GM23248 (cell line): ENCODE measurements around the gene HOXA4. TPM values are rescaled to one million over a fixed set of nuclear protein-coding genes. Genes with fewer than 3 reads are reported as not detected.

Source experiments
- DNase-seq: peaks from one replicate; pipeline ENCODE4 v3.0.0-alpha.2; 2015
- H2AFZ ChIP-seq: fragments of 200-600 bp; sonication (generic); 2 replicates; pipeline ENCODE4 v1.6.1; 2016; ENCODE audit warnings: antibody characterized with exemption
- H3F3A ChIP-seq: fragments of 200-600 bp; sonication (generic); 2 replicates; pipeline ENCODE4 v1.6.1; 2016; ENCODE audit warnings: mild to moderate bottlenecking, antibody characterized with exemption, mixed run types; ENCODE audit not compliant: insufficient read depth
- H3K27ac ChIP-seq: fragments of 200-600 bp; sonication (generic); 2 replicates; pipeline ENCODE4 v1.5.1; 2016; ENCODE audit warnings: mild to moderate bottlenecking
- H3K27me3 ChIP-seq: fragments of 200-600 bp; sonication (generic); replicated peaks from 2 replicates; pipeline ENCODE4 v1.6.1; 2016; ENCODE audit warnings: mild to moderate bottlenecking; ENCODE audit not compliant: insufficient read depth
- H3K36me3 ChIP-seq: fragments of 200-600 bp; sonication (generic); 2 replicates; pipeline ENCODE4 v1.6.1; 2016; ENCODE audit warnings: low read depth, mild to moderate bottlenecking
- H3K4me1 ChIP-seq: fragments of 200-600 bp; sonication (generic); 2 replicates; pipeline ENCODE4 v1.6.1; 2016; ENCODE audit warnings: mild to moderate bottlenecking; ENCODE audit not compliant: insufficient read depth
- H3K4me2 ChIP-seq: fragments of 200-600 bp; sonication (generic); one replicate; pipeline ENCODE4 v1.6.1; 2016; ENCODE audit warnings: mild to moderate bottlenecking; ENCODE audit not compliant: unreplicated experiment
- H3K4me3 ChIP-seq: fragments of 200-600 bp; sonication (generic); 2 replicates; pipeline ENCODE4 v1.5.1; 2016; ENCODE audit warnings: mild to moderate bottlenecking
- H3K79me2 ChIP-seq: fragments of 200-600 bp; sonication (generic); 2 replicates; pipeline ENCODE4 v1.6.1; 2016; ENCODE audit warnings: mild to moderate bottlenecking; ENCODE audit not compliant: insufficient read depth
- H3K9ac ChIP-seq: fragments of 200-600 bp; sonication (generic); 2 replicates; pipeline ENCODE4 v1.6.1; 2016; ENCODE audit warnings: mild to moderate bottlenecking
- H3K9me2 ChIP-seq: fragments of 200-600 bp; sonication (generic); 2 replicates; pipeline ENCODE4 v1.6.1; 2016; ENCODE audit warnings: mixed run types, mild to moderate bottlenecking, moderate library complexity; ENCODE audit not compliant: insufficient read depth
- H3K9me3 ChIP-seq: fragments of 200-600 bp; sonication (generic); one replicate; pipeline ENCODE4 v1.6.1; 2017; ENCODE audit warnings: low read depth
- H4K20me1 ChIP-seq: fragments of 200-600 bp; sonication (generic); 2 replicates; pipeline ENCODE4 v1.6.0; 2016; ENCODE audit not compliant: insufficient read depth
- EZH2 ChIP-seq: fragments of 200-600 bp; sonication (generic); IDR thresholded peaks from 2 replicates; pipeline ENCODE4 v1.6.1; 2018; ENCODE audit warnings: antibody characterized with exemption, mild to moderate bottlenecking; ENCODE audit not compliant: insufficient read depth, poor library complexity, severe bottlenecking
- EZH2phosphoT487 ChIP-seq: fragments of 200-600 bp; sonication (generic); IDR thresholded peaks from 2 replicates; pipeline ENCODE4 v1.6.1; 2018; ENCODE audit warnings: antibody characterized with exemption, moderate library complexity, mild to moderate bottlenecking, low read depth; ENCODE audit not compliant: insufficient read depth
- WGBS, 2 experiments: methylation state at CpG; one replicate each; pipeline ENCODE4 v1.1.6; 2015 to 2017; ENCODE audit warnings: low lambda C conversion rate in 2 of 2, low coverage in 1 of 2; ENCODE audit errors: missing lambda C conversion rate in 2 of 2; 5-methylcytosine and 5-hydroxymethylcytosine counted together
- in situ Hi-C: fragments of 300-500 bp; cut with MboI; formaldehyde crosslinking; loops from 2 replicates; pipeline ENCODE4 v1.15.0; 2020
- polyA plus RNA-seq: library from polyadenylated mRNA; unstranded; fragments of >200 nt; fragmentation: Nextera tagmentation; extraction: Ambion mirVana; gene quantifications from 2 replicates; pipeline ENCODE4 v1.2.1, GENCODE V29; 2016
- total RNA-seq: library from RNA; depleted of rRNA; stranded (reverse); fragments of >200 nt; shearing (Covaris generic); gene quantifications from 2 replicates; pipeline ENCODE4 v1.2.3, GENCODE V29; 2014

Gene HOXA4
- total and polyA plus RNA-seq, 2 experiments from 2014 or later, result 1.8 to 3.1 TPM

DNA sequence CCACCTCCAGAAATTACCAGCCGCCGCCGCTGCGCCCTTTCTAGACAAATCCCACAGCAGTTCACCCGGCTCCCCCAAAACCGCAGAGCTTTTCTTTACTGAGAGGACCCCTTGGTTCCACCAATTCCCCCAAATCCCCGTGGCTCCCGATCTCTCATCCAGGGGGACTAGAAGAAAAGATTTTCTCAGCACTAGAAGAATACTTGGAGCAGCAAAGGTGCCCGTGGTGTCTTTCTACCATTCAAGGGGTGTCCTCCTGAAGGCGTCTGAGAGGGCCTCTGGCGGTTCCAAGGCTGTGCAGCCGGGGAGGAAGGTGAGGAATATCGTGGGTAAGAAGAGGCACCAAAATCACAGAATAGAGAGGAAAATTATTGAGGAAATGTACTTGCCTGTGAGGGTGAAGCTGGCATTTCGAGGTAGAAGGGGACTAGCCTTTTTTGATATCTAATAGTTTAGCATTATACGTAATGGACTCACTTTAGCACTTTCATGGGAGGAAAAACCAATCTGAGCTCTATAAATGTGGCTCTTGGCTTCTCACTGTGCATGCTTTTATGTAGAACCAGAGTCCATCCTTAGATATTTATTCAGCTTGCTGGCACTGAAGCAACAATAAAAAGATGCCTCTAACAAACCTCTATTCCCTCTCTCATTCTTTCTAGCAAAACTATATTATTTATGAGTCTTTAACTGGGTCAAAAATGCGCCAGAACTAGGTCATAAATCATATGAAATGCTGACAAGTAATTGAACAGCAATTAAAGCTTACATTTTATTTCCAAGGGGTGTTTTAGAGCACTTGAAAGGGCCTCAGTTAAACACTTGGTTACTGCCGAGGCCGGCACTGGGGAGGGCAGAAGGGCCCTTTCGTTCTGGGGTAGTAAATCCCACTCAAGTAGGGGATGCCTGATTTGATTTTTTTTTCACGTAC is 14.3 kb downstream of the HOXA4 start:
- no peak for DNase-seq
- TF ChIP-seq EZH2phosphoT487 (no peak), EZH2 (no peak)
- H3K4me2 ChIP-seq, result no peak overlapping the region
- H3K27me3 ChIP-seq, result no peaks in the 10 kb centered on the region
- H3K9ac ChIP-seq, result no peak overlapping the region
- no peaks in the 10 kb centered on the region for H3K36me3 ChIP-seq
- H3K4me3 ChIP-seq, result no peak overlapping the region; the same call in 1 of the 2 replicates
- H3F3A ChIP-seq, result peaks cover 11% of the 10 kb centered on the region; the same call in 1 of the 2 replicates
- H3K9me2 ChIP-seq, result no peaks in the 10 kb centered on the region
- WGBS, 2 experiments, result 91 to 92% methylated on average over 20 of the region's 20 CpGs
- no peak overlapping the region for H3K27ac ChIP-seq
- no peaks in the 10 kb centered on the region for H3K9me3 ChIP-seq
- H3K79me2 ChIP-seq, result no peaks in the 10 kb centered on the region
- no peak overlapping the region for H2AFZ ChIP-seq
- H3K4me1 ChIP-seq, result peaks cover 3% of the 10 kb centered on the region; the same call in 1 of the 2 replicates
- in situ Hi-C loops, result no loop called here
- H4K20me1 ChIP-seq, result no peaks in the 10 kb centered on the region

DNA sequence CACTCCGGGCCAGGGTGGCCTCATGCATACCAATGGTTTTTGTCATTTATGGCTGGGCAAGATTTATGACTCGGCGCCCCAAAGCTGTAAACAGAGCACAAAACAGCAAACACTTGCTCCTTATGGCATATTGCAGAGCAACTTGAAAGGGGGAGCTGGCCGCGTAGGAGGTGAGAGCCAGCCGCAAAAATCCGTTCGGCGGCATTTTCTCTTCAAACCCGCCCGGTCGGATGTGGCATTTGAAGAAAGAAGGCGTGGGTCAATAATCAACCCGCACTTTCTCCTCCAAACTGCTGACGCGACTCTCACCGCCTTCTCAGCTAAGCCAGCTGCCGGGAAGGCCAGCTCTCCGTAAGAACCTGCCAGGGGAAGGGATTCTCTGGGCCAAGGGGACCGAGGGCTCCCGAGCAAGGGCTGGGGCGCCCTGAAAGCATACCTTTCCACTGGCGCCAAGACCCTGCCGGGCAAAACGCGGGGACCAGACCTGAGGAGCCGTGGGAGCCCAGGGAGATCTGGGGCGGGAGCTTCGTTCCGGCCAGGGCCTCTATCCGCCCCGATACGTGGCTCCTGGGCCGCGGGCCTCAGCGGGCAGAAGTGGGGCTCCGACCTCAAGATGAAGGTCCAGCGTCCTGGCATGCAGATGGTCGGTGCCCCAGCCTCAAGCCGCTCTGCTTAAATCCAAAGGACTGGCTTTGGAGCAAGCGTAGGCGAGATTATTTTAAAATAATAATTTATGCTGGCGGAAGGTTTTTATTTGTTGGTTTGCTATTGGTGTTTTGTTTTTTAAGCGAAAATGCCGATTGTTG is 15.1 kb downstream of the HOXA4 start:
- H3K9ac ChIP-seq, result no peak overlapping the region

DNA sequence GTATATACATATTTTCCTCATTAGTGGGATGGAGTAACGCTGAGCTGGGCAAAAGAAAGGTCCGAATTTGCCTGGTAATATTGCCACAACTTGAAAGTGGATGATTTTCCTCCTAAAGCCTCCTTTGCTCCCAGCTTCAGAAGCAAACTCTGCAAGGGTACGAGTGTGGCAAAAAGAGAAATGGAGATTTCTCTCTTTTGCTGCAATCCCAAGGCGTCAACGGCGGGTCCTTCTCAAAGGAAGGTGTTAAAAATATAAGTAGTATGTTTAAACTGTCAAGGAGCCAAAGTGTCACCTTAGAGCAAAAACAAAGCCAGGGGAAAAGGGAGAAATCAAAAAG is 15.7 kb downstream of the HOXA4 start:
- Histone ChIP-seq H3K4me2 (no peak overlapping the region), H3K27me3 (no peaks in the 10 kb centered on the region), H3K27ac (no peak overlapping the region), H3K4me1 (peaks cover 7% of the 10 kb centered on the region; the same call in 1 of the 2 replicates), H3K9ac (no peak overlapping the region), H3K9me2 (no peaks in the 10 kb centered on the region), H3K79me2 (no peaks in the 10 kb centered on the region), H2AFZ (no peak overlapping the region), H3K36me3 (no peaks in the 10 kb centered on the region), H3F3A (peaks cover 11% of the 10 kb centered on the region; the same call in 1 of the 2 replicates), H3K4me3 (no peak overlapping the region), H4K20me1 (no peaks in the 10 kb centered on the region), H3K9me3 (no peaks in the 10 kb centered on the region)
- 97 to 98% methylated on average over 6 of the region's 6 CpGs for WGBS, 2 experiments
- no peak for TF ChIP-seq EZH2phosphoT487
- no peak for TF ChIP-seq EZH2
- no peak for DNase-seq
- in situ Hi-C loops, result no loop called here

More for the DNA sequence above, 15.1 kb downstream of the HOXA4 start:
- 90 to 91% methylated on average over 45 of the region's 45 CpGs for WGBS, 2 experiments
- Histone ChIP-seq H2AFZ (no peak overlapping the region), H4K20me1 (no peaks in the 10 kb centered on the region), H3K4me3 (no peak overlapping the region), H3F3A (peaks cover 11% of the 10 kb centered on the region; the same call in 1 of the 2 replicates), H3K9me2 (no peaks in the 10 kb centered on the region), H3K27ac (no peak overlapping the region), H3K79me2 (no peaks in the 10 kb centered on the region), H3K9me3 (no peaks in the 10 kb centered on the region), H3K4me1 (peaks cover 7% of the 10 kb centered on the region; the same call in 1 of the 2 replicates), H3K27me3 (no peaks in the 10 kb centered on the region), H3K36me3 (no peaks in the 10 kb centered on the region), H3K4me2 (no peak overlapping the region)
- in situ Hi-C loops, result no loop called here
- TF ChIP-seq EZH2phosphoT487 (no peak), EZH2 (no peak)
- DNase-seq, result peak; percentile 21

DNA sequence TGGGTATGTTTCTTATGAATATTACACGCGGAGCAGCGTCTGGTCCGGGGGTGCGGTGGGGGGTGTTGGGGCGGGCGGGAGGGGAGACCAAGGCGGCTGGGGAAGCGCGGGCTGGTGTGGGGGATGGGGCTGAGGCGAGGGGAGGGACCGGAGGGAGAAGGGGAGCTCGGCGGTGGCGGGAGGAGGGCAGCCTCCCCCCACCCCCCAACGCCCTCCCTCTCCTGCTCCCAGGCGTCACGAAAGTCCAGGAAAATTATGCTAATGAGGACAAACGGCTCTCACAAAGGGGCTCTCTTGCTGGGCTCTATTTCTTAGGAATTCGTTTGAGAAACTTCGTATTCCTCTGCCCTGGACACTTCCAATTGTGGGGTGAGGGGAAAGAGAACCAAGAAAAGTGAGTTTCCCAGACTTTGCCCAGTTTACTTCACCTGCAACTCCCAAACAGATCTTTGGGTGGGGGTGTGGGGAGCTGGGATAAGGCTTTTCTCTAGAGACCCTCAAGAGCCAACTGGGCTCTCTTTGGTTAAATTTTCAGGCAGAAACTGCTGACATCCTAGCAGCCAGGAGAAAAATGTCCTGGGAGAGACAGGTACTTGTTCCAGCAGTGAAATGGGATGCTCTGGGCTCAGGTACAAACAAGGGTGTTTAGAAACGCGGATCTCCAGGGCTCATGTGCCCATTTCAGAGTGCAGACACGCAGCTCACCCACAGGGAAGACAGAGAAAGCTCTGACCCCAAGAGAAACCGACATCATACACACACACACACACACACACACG is 16.4 kb downstream of the HOXA4 start:
- no peak overlapping the region for H3K4me2 ChIP-seq
- DNase-seq, result peak; percentile 6
- no peak overlapping the region for H3K27ac ChIP-seq
- in situ Hi-C loops, result no loop called here
- H3K4me3 ChIP-seq, result no peak overlapping the region
- H3K27me3 ChIP-seq, result no peaks in the 10 kb centered on the region
- no peak overlapping the region for H3K9ac ChIP-seq
- H3K9me3 ChIP-seq, result no peaks in the 10 kb centered on the region
- H3K4me1 ChIP-seq, result peaks cover 7% of the 10 kb centered on the region; the same call in 1 of the 2 replicates
- no peaks in the 10 kb centered on the region for H3K9me2 ChIP-seq
- TF ChIP-seq EZH2phosphoT487 (no peak), EZH2 (no peak)
- 31 to 35% methylated on average over 14 to 26 of the region's 26 CpGs for WGBS, 2 experiments
- H4K20me1 ChIP-seq, result no peaks in the 10 kb centered on the region
- no peak overlapping the region for H2AFZ ChIP-seq
- H3F3A ChIP-seq, result peaks cover 11% of the 10 kb centered on the region; the same call in 1 of the 2 replicates
- H3K79me2 ChIP-seq, result no peaks in the 10 kb centered on the region
- H3K36me3 ChIP-seq, result no peaks in the 10 kb centered on the region
